HuH-7 (cell line): ENCODE data around the gene CARMIL1.

Experiments used
- DNase-seq: peaks from one replicate; pipeline ENCODE4 v3.0.0; 2011; ENCODE audit warnings: low spot score

Gene CARMIL1

DNA sequence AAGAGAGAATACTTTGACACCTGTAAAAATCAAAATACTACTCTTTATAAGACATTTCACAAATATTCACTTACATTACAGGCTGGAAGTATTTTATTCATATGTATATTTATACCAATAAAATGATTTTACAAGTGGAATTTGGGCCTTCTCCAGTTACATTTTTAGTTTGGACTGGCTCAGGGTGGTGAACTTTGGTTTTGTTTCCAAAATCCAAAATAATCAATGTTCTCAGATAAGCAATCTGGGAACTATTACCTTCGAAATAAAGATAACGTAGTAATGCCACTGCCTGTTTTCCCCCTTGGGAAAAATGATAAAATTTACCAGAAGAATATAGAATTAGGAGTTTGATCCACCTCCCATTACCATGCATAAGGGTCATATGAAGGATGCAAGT lies 341.2 kb downstream of the CARMIL1 start:
- DNase-seq = no peak

DNA sequence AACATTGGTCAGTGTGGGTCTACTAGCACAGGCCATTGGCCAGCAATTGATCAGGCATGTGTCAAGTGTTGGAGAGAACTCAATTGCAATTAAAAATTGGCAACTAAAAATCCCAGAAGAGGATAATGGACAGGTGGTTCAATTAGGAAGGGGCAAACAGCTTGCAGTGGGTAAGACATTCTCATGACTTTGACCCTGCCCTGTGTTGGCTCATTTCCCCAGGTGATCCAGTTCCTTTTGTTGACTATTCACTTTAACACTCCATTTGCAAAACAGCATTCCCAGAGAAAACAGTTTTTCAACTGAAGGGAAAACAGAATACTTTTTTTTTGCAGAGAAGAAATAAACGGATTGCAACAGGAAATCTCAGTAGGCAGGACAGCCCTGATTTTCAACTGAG lies 343.9 kb downstream of the CARMIL1 start:
- no peak for DNase-seq

DNA sequence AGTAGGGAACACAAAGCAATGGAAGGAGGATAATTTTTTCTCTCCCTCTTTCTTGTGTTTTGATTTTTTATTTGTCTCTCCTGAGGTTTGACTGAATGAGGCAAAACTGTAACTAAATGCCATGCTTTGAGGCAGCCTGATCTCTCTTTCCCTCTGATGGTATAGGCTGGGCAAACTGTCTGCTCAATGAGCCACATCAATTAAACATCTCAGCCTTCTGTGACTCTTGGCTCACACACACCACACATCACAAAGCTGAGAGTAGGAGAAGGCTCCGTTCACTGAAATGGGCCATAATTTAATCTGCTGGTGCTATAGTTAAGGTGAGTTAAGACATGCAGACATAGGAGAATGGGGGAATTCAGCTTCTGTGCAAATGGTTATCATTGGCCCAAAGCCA lies 344.7 kb downstream of the CARMIL1 start:
- DNase-seq = no peak

DNA sequence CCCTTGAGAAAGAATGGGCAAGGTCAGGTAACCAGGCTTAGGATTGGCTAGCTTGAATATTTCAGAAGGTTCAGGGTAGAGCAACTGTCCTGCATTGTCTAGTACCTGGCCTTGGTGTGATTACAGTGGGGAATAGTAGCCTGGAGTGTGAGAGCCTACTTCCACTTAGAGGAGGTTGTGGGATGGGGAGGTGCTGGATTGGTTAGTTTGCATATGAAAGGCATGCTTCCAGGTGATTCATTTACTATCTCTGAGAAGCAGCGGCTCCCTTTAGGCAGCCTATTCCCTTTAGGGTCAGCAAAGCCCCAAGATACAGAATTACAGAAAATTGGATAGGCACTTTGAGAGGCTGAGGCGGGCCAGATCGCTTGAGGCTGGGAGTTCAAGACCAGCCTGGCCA lies 347.8 kb downstream of the CARMIL1 start:
- no peak for DNase-seq

DNA sequence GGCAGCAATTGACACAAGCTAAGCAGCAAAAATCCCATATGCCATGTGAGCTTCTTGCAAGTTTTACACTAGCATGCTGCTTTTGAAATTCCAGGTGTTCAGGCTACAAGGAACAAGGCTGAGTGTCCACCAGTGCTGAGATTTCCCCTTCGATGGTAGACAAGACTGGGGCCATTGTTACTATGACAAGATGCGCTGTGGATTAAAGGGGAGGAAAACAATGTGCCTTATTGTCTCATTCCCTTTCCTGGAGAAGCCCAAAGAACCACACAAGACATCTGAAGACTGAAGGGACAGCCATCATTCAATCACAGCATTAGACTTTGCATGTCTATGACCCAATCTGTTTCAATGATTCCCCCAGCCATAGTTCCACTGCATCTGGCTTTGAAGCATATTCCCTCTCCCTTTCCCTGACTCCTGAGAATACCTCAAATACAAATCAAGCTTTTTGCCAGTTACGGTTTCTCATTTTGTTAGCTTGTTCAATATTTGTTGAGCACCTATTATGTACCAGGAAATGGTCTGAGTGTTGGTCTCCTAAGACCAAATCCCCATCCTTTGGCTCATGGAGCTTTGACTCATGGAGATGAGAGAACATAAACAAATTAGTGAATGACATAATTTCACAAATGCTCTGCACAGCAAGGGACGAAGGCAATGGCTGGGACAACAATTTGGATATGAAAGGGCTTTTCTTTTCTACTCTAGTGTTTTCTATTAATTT lies 349.5 kb downstream of the CARMIL1 start:
- DNase-seq = no peak

DNA sequence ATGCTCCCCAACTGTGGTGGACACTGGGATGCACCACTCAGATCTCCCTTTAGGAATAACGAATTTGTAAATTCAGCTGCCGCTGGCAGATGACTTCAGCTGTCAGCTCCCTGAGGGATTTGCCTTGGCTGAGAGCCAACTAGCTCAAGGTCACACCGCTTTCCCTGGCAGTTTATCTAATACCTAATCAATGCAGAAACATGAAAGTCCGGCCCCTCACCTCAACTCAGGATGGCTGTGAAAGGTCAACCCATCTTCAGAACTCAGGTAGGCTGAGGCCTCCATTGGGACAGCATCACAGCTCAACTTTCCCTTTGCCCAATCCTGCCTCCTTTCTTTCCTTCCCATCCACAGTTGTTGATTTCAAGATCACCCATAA lies 350.0 kb downstream of the CARMIL1 start:
- DNase-seq = no peak

DNA sequence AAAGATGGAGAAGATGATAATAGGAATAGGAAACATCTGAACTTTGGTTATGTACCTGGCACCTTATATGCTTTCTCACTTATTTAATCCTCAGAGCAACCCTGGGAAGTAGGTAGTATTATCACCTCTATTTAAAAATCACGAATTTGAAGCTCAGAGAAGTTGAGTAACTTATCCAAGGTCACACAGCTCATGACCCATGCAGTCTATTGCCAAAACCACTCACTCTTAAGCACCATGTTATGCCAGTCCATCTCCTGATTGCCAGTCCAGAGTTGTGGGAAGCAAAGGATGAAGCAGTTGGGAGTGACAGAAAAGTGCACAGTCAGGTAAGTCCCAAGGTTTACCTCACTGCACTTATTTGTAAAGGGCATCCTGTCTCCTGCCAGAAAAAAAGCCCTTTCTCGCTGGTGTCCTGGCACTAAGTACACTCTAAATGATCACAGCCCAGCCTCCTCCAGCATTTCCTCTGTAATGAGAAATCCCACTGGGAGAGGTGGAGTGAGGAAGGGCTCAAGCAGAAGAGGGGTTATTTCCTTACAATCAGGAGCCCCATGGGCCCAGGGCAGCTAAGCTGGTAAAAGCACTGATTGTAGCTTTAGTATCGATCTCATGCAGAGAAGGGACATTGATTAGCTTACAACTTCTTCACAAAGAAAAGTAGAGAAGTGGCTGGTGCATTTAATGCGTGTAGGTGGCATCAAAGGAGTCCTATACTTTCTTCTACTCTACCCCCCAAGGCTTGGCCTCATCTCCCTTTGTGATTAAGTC lies 351.5 kb downstream of the CARMIL1 start:
- DNase-seq = no peak

DNA sequence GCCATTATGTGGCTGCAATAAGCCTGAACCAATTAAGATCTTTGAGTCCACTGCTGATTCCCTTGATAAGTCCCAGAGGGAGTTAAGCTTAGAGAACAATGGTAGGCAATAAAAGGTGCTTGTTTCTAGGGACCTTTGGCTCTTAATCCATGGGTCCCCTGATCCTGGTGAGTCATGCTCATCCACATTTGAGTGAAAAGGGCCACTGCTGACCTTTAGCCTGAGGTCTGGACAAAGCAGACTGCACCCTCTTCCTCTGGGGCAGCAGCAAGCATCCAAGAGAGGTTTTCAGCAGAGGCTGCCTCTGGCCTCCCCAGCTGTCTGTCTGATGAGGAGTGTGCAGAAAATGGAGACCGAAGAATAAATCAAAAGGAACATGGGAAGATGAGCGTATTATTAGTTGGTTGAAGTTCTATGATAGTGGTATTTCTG lies 356.7 kb downstream of the CARMIL1 start:
- DNase-seq = peak; percentile 44

DNA sequence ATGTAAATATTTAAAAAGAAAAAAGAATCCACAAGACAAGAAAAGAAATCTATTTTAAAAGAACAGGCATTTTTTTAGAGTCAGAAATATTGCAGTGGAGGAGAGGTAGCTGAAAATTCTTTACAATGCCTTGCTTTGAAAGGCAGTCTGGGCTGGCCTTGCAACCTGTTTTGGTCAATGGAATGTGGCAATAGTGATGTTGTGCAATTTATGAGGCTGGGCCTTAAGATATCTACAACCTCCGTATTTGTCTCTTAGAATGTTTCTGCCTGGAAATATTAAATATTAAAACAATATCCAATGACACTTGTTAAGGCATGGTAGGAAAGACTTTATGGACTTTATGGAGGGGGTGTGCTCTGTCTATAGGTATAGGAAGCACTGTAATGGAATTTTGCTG lies 358.0 kb downstream of the CARMIL1 start:
- DNase-seq = no peak

DNA sequence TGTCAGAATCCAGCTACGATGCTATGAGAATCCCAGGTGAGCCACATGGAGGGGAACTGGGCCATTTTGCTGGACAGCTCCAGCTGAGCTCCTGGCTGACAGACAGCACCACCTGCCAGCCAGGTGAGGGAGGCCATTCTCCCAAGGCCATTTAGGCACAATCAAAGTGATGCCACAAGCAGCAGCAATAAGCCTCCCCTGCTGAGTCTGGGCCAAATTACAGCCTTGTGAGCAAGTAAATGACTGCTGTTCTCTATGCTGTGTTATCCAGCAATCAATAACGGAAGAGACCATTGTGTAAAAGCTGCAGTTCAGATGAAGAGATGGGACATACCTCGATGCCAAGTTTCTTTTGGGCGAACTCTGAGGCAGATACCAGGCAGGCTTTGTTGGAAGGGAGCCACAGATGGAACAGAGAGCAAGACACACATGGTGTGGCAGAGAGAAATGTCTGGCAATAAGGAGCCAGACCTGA lies 358.8 kb downstream of the CARMIL1 start:
- no peak for DNase-seq

DNA sequence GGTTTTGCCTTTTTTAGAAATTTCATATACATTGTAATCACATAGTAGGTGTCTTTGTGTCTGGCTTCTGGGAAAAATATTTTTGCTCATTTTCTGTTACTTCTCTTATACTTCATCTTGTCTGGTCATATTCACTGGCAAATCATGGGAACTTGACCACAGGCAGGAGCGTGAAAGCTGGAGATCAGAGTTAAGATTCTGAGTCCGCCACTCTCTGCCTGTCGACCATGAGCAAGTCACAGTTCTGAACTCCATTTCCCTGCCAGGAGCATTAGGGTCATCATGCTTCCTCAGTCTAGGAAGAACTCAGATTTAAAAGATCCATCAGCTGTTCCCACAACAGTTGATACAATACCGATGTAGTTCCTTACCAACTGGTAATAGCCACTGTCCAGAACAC lies 360.5 kb downstream of the CARMIL1 start:
- no peak for DNase-seq

DNA sequence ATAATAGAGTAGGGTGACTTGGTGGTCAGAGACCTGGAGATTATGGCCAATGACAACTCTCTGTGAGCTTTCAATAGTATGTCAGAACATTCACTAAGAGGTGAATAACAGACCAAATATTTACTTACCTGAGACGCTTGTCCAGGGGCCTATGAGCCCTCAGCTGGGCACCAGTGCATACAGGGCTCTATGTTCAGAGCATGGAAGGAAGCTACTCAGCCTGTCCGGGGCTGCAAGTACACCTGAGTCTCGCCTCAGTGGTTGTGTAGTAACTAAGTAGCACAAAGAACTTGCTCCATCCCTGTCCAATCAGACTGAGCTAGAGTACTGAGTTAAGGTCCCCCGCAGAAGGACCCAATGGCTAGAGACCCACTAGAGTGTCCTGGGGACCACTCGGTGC lies 361.3 kb downstream of the CARMIL1 start:
- no peak for DNase-seq

DNA sequence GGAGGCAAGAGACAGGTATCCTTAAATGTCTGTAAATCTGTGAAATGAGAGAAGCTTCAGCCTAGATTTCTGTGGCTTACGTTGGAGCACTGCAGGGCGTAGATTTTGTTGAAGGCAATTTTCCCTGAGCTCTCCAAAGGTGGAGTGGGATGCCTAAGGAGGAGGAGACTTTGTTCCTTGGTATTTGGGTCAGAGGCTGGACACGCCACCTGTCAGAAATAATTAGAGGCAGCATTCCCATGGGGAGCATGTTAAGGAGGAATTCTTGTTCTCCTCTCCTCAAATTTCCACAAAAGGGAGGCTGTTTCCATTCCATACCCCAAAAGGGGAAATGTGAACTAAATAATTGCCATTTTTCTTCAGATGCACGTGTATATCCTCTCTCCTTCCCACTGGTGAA lies 361.7 kb downstream of the CARMIL1 start:
- no peak for DNase-seq

DNA sequence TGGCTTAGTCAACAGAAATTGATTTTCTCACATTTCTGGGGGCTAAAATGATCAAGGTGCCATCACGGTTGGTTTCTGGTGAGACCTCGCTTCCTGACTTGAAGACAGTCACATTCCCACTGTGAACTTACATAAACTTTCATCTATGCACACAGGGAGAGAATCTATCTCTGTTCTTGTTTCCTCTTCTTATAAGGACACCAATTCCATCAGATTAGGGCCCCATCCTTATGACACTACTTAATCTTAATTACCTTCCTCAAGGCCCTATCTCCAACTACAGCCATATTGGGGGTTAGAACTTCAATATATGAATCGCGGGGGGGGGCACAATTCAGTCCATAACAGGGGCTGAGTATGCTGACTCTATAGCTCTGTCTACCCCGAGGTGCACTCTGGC lies 362.2 kb downstream of the CARMIL1 start:
- no peak for DNase-seq

DNA sequence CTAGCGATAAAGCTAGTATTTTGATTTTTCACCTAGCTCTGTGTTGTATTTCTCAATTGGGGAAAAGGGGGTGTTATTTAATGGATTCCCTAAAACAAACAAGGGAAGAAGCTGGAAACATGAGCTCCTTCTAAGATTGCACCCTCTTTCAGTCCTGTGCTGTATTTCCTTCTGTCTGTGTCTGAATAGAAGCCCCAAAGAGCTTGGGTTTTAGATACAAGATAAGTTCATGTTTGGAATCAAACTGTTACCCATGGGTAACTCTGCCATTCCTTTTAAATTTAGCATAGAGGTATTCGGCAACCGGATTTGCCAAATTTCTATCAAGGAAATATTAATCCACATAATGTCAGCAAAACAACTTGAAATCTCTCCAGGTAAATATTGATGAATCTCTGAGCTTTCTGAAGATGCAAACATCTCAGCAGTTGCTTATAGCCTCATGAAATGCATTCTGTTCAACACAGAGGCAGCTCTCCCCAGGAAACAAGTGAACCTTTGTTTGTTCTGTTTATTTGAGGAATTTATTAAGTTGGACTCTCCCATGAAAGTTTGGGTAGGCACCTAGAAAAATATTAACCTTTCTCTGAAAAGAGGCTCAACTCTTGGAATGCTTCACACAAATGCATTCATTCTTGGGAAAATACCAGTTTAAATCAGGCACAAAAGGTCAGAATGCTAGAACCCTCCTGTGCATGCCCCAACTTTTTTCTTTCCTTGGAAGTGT lies 362.9 kb downstream of the CARMIL1 start:
- no peak for DNase-seq

DNA sequence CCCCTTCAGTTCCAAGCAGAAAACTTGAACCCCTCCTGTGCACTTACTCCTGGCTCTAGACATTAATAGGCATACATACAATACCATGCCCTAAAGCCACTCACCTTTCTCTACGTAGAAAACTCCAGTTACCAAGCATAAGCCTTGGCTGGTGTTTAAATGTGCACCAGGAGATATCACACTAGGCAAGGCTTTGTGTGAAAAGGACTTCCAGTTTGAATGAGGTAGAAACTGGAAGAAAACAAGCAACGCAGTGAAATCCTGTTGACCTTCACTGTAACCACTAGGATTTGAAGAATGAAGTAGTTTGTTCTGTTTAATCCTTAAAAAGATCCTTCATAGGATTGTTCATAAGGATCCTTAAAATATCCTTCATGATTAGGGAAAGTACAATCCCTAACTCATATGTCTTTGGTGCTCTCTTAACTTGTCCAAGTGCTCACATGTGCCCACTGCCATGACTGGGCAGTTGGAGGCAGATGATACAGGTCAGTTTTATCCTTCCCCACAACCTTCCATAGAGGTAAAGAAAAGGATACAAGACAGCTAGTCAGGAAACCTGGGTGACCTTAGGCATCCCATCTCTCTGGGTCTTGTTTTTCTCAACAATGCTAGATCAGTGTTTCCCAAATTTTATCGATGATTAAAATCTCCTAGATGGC lies 363.6 kb downstream of the CARMIL1 start:
- DNase-seq = no peak

DNA sequence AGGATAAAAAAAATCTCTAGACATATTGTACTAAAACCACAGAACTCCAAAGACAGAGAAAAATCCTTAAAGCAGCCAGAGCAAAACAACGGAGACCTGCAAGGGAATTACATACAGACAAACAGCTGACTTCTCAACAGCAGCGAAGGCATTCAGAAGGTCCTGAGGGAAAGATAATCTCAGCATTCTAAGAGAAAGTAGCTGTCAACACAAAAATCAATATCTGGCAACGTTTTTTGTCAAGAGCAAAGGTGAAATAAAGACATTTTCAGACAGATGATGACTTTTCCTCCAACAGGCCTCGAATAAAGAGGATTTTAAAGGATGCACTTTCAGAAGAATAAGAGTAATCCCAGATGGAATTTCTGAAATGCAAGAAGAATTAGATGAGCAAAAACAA lies 366.7 kb downstream of the CARMIL1 start:
- DNase-seq = no peak

DNA sequence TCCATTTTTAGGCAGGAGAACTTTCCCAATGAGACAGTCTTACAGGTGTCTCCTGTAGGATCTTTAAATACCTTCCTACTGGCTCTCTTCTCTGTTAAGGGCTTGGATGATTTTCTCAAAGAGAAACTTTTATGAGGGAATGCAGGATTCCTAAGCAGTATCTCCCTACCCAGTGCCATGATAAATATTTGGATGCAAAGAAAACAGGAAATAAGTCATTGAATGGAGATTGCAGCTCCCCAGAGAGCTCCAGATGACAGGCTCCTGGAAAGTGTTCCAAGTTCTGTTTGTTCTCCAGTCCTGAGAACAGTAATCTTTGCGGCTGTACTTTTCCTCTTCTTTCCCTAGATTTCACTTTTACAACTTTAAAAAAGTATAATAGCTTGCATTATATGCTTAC lies 370.4 kb downstream of the CARMIL1 start:
- DNase-seq = no peak

DNA sequence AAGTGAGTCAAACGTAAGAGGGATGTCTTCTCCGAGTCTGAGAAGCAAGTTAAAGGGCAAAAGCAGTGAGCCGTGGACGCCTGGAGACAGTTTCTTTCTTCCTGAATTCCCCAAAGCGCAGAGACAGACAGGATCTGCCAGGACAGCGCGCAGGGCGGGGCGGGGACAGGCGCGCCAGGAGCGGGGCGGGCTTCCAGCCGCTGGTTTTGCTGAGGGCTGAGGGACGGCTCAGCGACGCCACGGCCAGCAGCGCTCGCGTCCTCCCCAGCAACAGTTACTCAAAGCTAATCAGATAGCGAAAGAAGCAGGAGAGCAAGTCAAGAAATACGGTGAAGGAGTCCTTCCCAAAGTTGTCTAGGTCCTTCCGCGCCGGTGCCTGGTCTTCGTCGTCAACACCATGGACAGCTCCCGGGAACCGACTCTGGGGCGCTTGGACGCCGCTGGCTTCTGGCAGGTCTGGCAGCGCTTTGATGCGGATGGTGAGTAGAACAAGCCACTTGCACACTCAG lies 372.9 kb downstream of the CARMIL1 start, which contains the start of gene SCGN:
TSS of gene SCGN (plus strand) at position 209 of the 509 bp plus-strand sequence. CDS start at position 398, 189 bp downstream.
- DNase-seq = peak; percentile 42

DNA sequence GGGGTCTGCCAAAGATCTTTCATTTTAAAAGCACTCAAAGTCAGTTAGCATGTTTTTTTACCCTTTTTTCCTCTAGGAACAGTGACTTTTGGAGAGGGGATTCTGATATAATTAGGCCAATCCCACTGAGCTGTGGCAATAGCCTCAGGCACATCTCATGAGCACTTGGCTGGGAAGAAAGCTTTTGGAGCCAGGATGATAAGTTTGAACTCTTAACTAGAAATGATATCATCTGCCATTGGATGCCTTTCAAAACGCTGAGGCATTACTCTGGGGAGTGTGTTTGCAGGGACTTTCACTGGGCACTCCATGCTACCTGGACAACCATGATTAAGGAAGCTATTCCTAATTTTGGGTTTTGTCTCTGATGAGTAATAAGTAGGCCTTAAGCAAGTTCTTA lies 376.5 kb downstream of the CARMIL1 start:
- DNase-seq = no peak

DNA sequence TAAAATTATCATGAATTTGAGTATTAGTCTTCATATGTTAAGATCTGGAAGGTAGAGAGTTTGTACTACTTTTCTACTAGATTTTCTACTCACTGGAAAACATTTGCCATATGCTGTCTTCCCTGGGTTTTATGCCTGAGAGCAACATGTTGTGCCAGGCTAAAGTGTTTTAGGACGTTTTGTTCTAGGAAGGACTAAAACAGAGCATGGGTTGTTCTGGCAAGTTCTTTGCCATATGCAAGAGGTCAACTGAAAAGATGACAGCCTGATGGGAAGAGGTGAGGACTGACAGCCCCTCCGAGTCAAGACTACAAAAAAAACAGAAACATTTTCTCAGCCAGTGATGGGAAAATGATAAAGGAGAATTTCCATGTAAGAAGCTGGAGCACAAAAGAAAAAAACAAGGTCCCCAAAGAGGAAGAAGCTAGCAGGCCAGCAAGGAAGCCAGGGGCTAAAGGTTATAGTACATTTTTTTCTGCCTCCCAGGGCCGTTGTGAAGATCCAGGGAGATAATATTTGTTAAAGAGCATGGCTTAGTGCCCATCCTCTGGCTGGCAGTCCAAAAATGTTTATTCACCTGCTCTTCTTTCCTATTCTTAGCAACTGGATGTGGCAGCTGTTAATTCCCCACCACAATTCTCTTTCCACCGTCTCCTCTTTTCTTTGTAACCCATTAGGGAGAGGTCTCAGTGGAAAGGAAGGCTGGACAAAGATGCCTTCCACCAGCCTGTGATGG lies 380.6 kb downstream of the CARMIL1 start:
- DNase-seq = no peak
